NCI-H1092 treated with DMSO at 0.1 percent for 48 hours (cell line): ENCODE measurements around the gene PRPH.
"Not testable (repeated sequence)": the region's sequence is repeated elsewhere in the genome, so short reads cannot be mapped to it uniquely, and the experiment has no call there.

Source experiments
- DNase-seq: peaks from one replicate; lab custom pipeline; 2025; lab: John Stamatoyannopoulos, UW

Gene PRPH

GRCh38 chr12:49301760-49302159 is 6.8 kb downstream of the PRPH start:
- no peak for DNase-seq

- DNase-seq = no peak
Observed at GRCh38 chr12:49304161-49304560, 9.2 kb downstream of the PRPH start.

GRCh38 chr12:49305762-49306510 is 11.0 kb downstream of the PRPH start:
- no peak for DNase-seq

- no peak for DNase-seq
Observed at GRCh38 chr12:49309386-49309785, 14.4 kb downstream of the PRPH start.

- DNase-seq = not testable (repeated sequence)
Observed at GRCh38 chr12:49310451-49311000, 15.6 kb downstream of the PRPH start.

GRCh38 chr12:49314811-49315210 is 19.9 kb downstream of the PRPH start:
- DNase-seq = no peak

GRCh38 chr12:49317118-49317517 is 22.2 kb downstream of the PRPH start:
- DNase-seq = not testable (repeated sequence)

- DNase-seq = not testable (repeated sequence)
Observed at GRCh38 chr12:49320411-49321103, 25.6 kb downstream of the PRPH start.

GRCh38 chr12:49322367-49322707 is 27.4 kb downstream of the PRPH start:
- no peak for DNase-seq

- peak; percentile 96 for DNase-seq
Observed at GRCh38 chr12:49322708-49323523, 28.0 kb downstream of the PRPH start, which contains the start of gene TROAP. TROAP (plus strand) TSS chr12:49323255; CDS start chr12:49323609, 354 bp downstream.

GRCh38 chr12:49323524-49324097 is 28.7 kb downstream of the PRPH start:
- DNase-seq = no peak

- DNase-seq = no peak
Observed at GRCh38 chr12:49325606-49326005, 30.7 kb downstream of the PRPH start.

GRCh38 chr12:49327368-49327767 is 32.4 kb downstream of the PRPH start:
- no peak for DNase-seq

GRCh38 chr12:49327887-49328286 is 32.9 kb downstream of the PRPH start:
- DNase-seq = no peak

- no peak for DNase-seq
Observed at GRCh38 chr12:49328816-49329215, 33.9 kb downstream of the PRPH start.

- no peak for DNase-seq
Observed at GRCh38 chr12:49330032-49330619, 35.2 kb downstream of the PRPH start.

- DNase-seq = no peak
Observed at GRCh38 chr12:49330631-49331379, 35.9 kb downstream of the PRPH start.

GRCh38 chr12:49331380-49332222 is 36.7 kb downstream of the PRPH start:
- DNase-seq = no peak

GRCh38 chr12:49332441-49332861 is 37.5 kb downstream of the PRPH start:
- no peak for DNase-seq

GRCh38 chr12:49332891-49333371 is 38.0 kb downstream of the PRPH start:
- no peak for DNase-seq
